Uterus (tissue), 2 donors: ENCODE results near the gene KAT7.
"Not testable (repeated sequence)": the region's sequence is repeated elsewhere in the genome, so short reads cannot be mapped to it uniquely, and the experiment has no call there.

ENCODE experiments used
- POLR2A ChIP-seq, 2 donors: fragments of 450-650 bp; IDR thresholded peaks; one replicate each; pipeline ENCODE4 v1.6.1; 2016; ENCODE audit warnings: antibody characterized with exemption in 2 of 2, mild to moderate bottlenecking in 1 of 2, moderate library complexity in 1 of 2
- TF ChIP-seq, protein P1 (sequence below), 4 experiments: fragments of 200-600 bp in 2 of 4; fragments of 450-650 bp in 2 of 4; sonication (generic) in 2 of 4; IDR thresholded peaks; one replicate each; pipeline ENCODE4 v1.5.1; 2016 to 2019; ENCODE audit warnings: antibody characterized with exemption in 4 of 4, mild to moderate bottlenecking in 2 of 4, moderate library complexity in 1 of 4

DNA sequence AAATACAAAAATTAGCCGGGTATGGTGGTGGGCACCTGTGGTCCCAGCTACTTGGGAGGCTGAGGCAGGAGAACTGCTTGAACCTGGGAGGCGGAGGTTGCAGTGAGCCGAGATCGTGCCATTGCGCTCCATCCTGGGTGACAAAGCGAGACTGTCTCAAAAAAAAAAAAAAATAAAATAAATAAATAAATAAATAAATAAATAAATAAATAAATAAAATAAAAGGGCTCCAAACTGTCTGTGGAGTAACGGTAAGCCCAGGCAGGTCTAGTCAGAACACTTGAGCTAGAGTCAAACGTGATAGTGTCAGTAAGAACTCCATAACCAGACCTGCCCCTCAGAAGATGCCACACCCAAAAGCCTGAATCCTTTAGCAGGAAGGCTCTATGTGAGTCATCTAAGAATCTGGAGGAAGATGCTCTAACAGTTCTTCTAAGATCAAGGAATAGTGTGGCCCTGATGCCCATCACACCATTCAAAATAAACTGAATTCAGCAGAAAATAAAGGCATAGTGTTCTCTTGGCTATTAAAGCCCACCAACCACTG, 29.9 kb upstream of the KAT7 start:
- TF ChIP-seq, protein P1, sequence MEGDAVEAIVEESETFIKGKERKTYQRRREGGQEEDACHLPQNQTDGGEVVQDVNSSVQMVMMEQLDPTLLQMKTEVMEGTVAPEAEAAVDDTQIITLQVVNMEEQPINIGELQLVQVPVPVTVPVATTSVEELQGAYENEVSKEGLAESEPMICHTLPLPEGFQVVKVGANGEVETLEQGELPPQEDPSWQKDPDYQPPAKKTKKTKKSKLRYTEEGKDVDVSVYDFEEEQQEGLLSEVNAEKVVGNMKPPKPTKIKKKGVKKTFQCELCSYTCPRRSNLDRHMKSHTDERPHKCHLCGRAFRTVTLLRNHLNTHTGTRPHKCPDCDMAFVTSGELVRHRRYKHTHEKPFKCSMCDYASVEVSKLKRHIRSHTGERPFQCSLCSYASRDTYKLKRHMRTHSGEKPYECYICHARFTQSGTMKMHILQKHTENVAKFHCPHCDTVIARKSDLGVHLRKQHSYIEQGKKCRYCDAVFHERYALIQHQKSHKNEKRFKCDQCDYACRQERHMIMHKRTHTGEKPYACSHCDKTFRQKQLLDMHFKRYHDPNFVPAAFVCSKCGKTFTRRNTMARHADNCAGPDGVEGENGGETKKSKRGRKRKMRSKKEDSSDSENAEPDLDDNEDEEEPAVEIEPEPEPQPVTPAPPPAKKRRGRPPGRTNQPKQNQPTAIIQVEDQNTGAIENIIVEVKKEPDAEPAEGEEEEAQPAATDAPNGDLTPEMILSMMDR (IDR thresholded peaks at IDR 0.05) = not testable (repeated sequence)
- not testable (repeated sequence) for TF ChIP-seq POLR2A (IDR thresholded peaks at IDR 0.05)
